BJ (cell line): Measurements from ENCODE around the gene PCDHB11. TPM values are rescaled to one million over a fixed set of nuclear protein-coding genes. Genes with fewer than 3 reads are reported as not detected.

Experiments
- CTCF ChIA-PET: fragments of 350-600 bp; formaldehyde crosslinking; extraction: SDS; loops from one replicate; lab custom pipeline; 2021; ENCODE audit warnings: antibody characterized with exemption, inconsistent platforms; lab: Yijun Ruan, JAX
- POLR2A ChIA-PET: fragments of 300-600 bp; sonication (Branson Sonifier 250); formaldehyde crosslinking; extraction: SDS; loops from one replicate; lab custom pipeline; 2021; ENCODE audit warnings: antibody characterized with exemption; lab: Charles Lee
- DNase-seq: peaks from one replicate; pipeline ENCODE4 v3.0.0-alpha.2; 2011; ENCODE audit warnings: low read depth
- H3K27me3 ChIP-seq: 2 replicates; pipeline ENCODE4 v1.6.0; 2011; ENCODE audit warnings: low read length; ENCODE audit not compliant: control insufficient read depth, insufficient read depth
- H3K36me3 ChIP-seq: 2 replicates; pipeline ENCODE4 v1.5.1; 2011; ENCODE audit warnings: low read length; ENCODE audit not compliant: control insufficient read depth, insufficient read depth
- H3K4me3 ChIP-seq: 2 replicates; pipeline ENCODE4 v1.5.1; 2011; ENCODE audit warnings: low read depth, mild to moderate bottlenecking, control low read depth, low read length
- CTCF ChIP-seq: IDR thresholded peaks from 2 replicates; pipeline ENCODE4 v1.5.1; 2011; ENCODE audit warnings: low read depth, mild to moderate bottlenecking, control low read depth, inconsistent platforms, low read length, moderate library complexity; ENCODE audit not compliant: insufficient read depth
- polyA plus RNA-seq: library from polyadenylated mRNA; depleted of rRNA; stranded (reverse); fragments of >200 nt; gene quantifications from 2 replicates; pipeline ENCODE4 v1.2.3, GENCODE V29; 2011; rRNA removed

Gene PCDHB11
- polyA plus RNA-seq, 1 experiment = 0.22 TPM

- TF ChIP-seq CTCF = no peak
Observed at GRCh38 chr5:141250576-141250975, 51.1 kb downstream of the PCDHB11 start.

More at GRCh38 chr5:141250576-141250975, 51.1 kb downstream of the PCDHB11 start:
- Histone ChIP-seq H3K36me3 (no peaks in the 10 kb centered on the region), H3K4me3 (no peak overlapping the region), H3K27me3 (no peaks in the 10 kb centered on the region)
- ChIA-PET POLR2A (no interaction called here), CTCF (interaction anchor here (0.7 to 1.4 kb wide), 2 partner anchors 10 to 108 kb away, joined by 3 read pairs; no protein-coding TSS in a partner anchor)
- no peak for DNase-seq

Other genes starting within 250 kb of the PCDHB11 start
- gene PCDHAC2, start 233.2 kb upstream of the PCDHB11 start, polyA plus RNA-seq = 0.06 TPM in 1 of 2 replicates, not detected in the other
- not detected in 2 replicates for gene PCDHB1, start 148.3 kb upstream of the PCDHB11 start, polyA plus RNA-seq
- gene PCDHB2, start 105.0 kb upstream of the PCDHB11 start, polyA plus RNA-seq = 0.42 and 0.99 TPM in 2 replicates
- gene PCDHB3, start 99.2 kb upstream of the PCDHB11 start, polyA plus RNA-seq = 0.23 and 0.31 TPM in 2 replicates
- gene PCDHB4, start 77.8 kb upstream of the PCDHB11 start, polyA plus RNA-seq = 0.02 TPM in 2 replicates
- gene PCDHB5, start 64.4 kb upstream of the PCDHB11 start, polyA plus RNA-seq = 0.18 and 0.22 TPM in 2 replicates
- gene PCDHB6, start 49.6 kb upstream of the PCDHB11 start, polyA plus RNA-seq = 0.20 and 0.26 TPM in 2 replicates
- 0.31 and 0.44 TPM in 2 replicates for gene PCDHB7, start 27.0 kb upstream of the PCDHB11 start, polyA plus RNA-seq
- gene PCDHB8, start 21.8 kb upstream of the PCDHB11 start, polyA plus RNA-seq = 0.11 and 0.17 TPM in 2 replicates
- gene PCDHB16, start 17.2 kb upstream of the PCDHB11 start, polyA plus RNA-seq = 0.21 and 0.32 TPM in 2 replicates
- gene PCDHB9, start 12.5 kb upstream of the PCDHB11 start, polyA plus RNA-seq = 0.22 and 0.49 TPM in 2 replicates
- 0.18 and 0.28 TPM in 2 replicates for gene PCDHB10, start 7.3 kb upstream of the PCDHB11 start, polyA plus RNA-seq
- gene PCDHB12, start 9.1 kb downstream of the PCDHB11 start, polyA plus RNA-seq = 0.09 and 0.13 TPM in 2 replicates
- 0.16 and 0.23 TPM in 2 replicates for gene PCDHB13, start 14.3 kb downstream of the PCDHB11 start, polyA plus RNA-seq
- 0.42 and 0.47 TPM in 2 replicates for gene PCDHB14, start 23.7 kb downstream of the PCDHB11 start, polyA plus RNA-seq
- gene PCDHB15, start 45.8 kb downstream of the PCDHB11 start, polyA plus RNA-seq = 0.45 and 0.52 TPM in 2 replicates
- gene SLC25A2, start 104.4 kb downstream of the PCDHB11 start, polyA plus RNA-seq = not detected in 2 replicates
- 25.5 and 46.7 TPM in 2 replicates for gene TAF7, start 121.2 kb downstream of the PCDHB11 start, polyA plus RNA-seq
- 1.8 and 1.9 TPM in 2 replicates for gene PCDHGA1, start 130.9 kb downstream of the PCDHB11 start, polyA plus RNA-seq
- gene PCDHGA2, start 139.1 kb downstream of the PCDHB11 start, polyA plus RNA-seq = 6.7 and 6.8 TPM in 2 replicates
- gene PCDHGA3, start 144.2 kb downstream of the PCDHB11 start, polyA plus RNA-seq = 1.9 and 2.5 TPM in 2 replicates
- gene PCDHGB1, start 150.5 kb downstream of the PCDHB11 start, polyA plus RNA-seq = 2.0 and 2.2 TPM in 2 replicates
- gene PCDHGA4, start 155.4 kb downstream of the PCDHB11 start, polyA plus RNA-seq = 3.0 and 4.0 TPM in 2 replicates
- gene PCDHGB2, start 160.4 kb downstream of the PCDHB11 start, polyA plus RNA-seq = 3.7 and 4.0 TPM in 2 replicates
- gene PCDHGA5, start 164.5 kb downstream of the PCDHB11 start, polyA plus RNA-seq = 1.2 and 1.6 TPM in 2 replicates
- gene PCDHGB3, start 170.6 kb downstream of the PCDHB11 start, polyA plus RNA-seq = 2.7 and 3.0 TPM in 2 replicates
- 3.3 and 4.3 TPM in 2 replicates for gene PCDHGA6, start 174.3 kb downstream of the PCDHB11 start, polyA plus RNA-seq
- gene PCDHGA7, start 183.1 kb downstream of the PCDHB11 start, polyA plus RNA-seq = 1.8 and 3.6 TPM in 2 replicates
- 11.8 and 12.2 TPM in 2 replicates for gene PCDHGB4, start 188.1 kb downstream of the PCDHB11 start, polyA plus RNA-seq
- gene PCDHGA8, start 193.0 kb downstream of the PCDHB11 start, polyA plus RNA-seq = 0.72 and 0.77 TPM in 2 replicates
- 13.5 and 19.4 TPM in 2 replicates for gene PCDHGB5, start 198.3 kb downstream of the PCDHB11 start, polyA plus RNA-seq
- gene PCDHGA9, start 203.2 kb downstream of the PCDHB11 start, polyA plus RNA-seq = 0.97 and 1.2 TPM in 2 replicates
- gene PCDHGB6, start 208.4 kb downstream of the PCDHB11 start, polyA plus RNA-seq = 1.5 and 1.7 TPM in 2 replicates
- gene PCDHGA10, start 213.4 kb downstream of the PCDHB11 start, polyA plus RNA-seq = 2.7 and 3.9 TPM in 2 replicates
- gene PCDHGB7, start 218.1 kb downstream of the PCDHB11 start, polyA plus RNA-seq = 7.6 and 9.6 TPM in 2 replicates
- gene PCDHGA11, start 221.4 kb downstream of the PCDHB11 start, polyA plus RNA-seq = 5.4 and 7.4 TPM in 2 replicates
- 6.1 and 7.9 TPM in 2 replicates for gene PCDHGA12, start 230.9 kb downstream of the PCDHB11 start, polyA plus RNA-seq